Spleen (tissue), 7 donors: Measurements from ENCODE around the gene RING1.

Source experiments
- CTCF ChIP-seq, 11 experiments: fragments of 200-600 bp in 7 of 11; fragments of 450-650 bp in 4 of 11; sonication (generic) in 4 of 11; IDR thresholded peaks in 8 of 11; conservative IDR thresholded peaks in 3 of 11; 1 replicate in 7 of 11; 2 replicates in 4 of 11; pipeline versions ENCODE4 v1.4.0 to v1.8.0; 2016 to 2021; ENCODE audit warnings: antibody characterized with exemption in 11 of 11, inconsistent platforms in 4 of 11, mild to moderate bottlenecking in 1 of 11
- POLR2A ChIP-seq, 3 donors: fragments of 450-650 bp; IDR thresholded peaks; one replicate each; pipeline ENCODE4 v1.5.1; 2017; ENCODE audit warnings: antibody characterized with exemption in 3 of 3, mild to moderate bottlenecking in 1 of 3
- POLR2AphosphoS5 ChIP-seq, 3 donors: sonication (generic); formaldehyde crosslinking; IDR thresholded peaks; one replicate each; pipeline ENCODE4 v1.5.1; 2017; ENCODE audit warnings: antibody characterized with exemption in 3 of 3
- donor health status: DM: no; HTN: no; CAD: no; lungs with moderate emphysema.
- donor health status: DM: no; HTN: no; CAD: no.
- donor health status: DM: no; HTN: no; CAD: no.

GRCh38 chr6:33185654-33186187, 22.6 kb upstream of the RING1 start:
- TF ChIP-seq POLR2AphosphoS5 (IDR thresholded peaks at IDR 0.05) (no peak), CTCF (IDR thresholded peaks at IDR 0.05 in 8 of 11, conservative IDR thresholded peaks at IDR 0.05 in 3 of 11) (no peak), POLR2A (IDR thresholded peaks at IDR 0.05) (no peak)
